Dendritic cell treated with granulocyte-macrophage colony-stimulating factor and Interleukin-4, amounts not matched to agents 40 ng/mL and 50 ng/mL, for 4 days (primary cell): ENCODE data around the gene EID2B.

Source experiments
- H3K27ac Mint-ChIP-seq: one replicate; pipeline ENCODE4 v1.8.0; 2022; ENCODE audit warnings: mild to moderate bottlenecking, mixed read lengths
- H3K27me3 Mint-ChIP-seq: one replicate; pipeline ENCODE4 v1.8.0; 2022; ENCODE audit warnings: mild to moderate bottlenecking, mixed read lengths
- H3K36me3 Mint-ChIP-seq: one replicate; pipeline ENCODE4 v1.8.0; 2022; ENCODE audit warnings: low read depth, mixed read lengths
- H3K4me1 Mint-ChIP-seq: one replicate; pipeline ENCODE4 v1.8.0; 2022; ENCODE audit warnings: low read depth, mixed read lengths
- H3K4me3 Mint-ChIP-seq: one replicate; pipeline ENCODE4 v1.8.0; 2022; ENCODE audit warnings: mild to moderate bottlenecking, moderate library complexity, mixed read lengths
- H3K9me3 Mint-ChIP-seq: one replicate; pipeline ENCODE4 v1.8.0; 2022; ENCODE audit warnings: mixed read lengths
- intact Hi-C: fragments of 100-400 bp; cut with micrococcal nuclease; formaldehyde crosslinking; loops from one replicate; pipeline ENCODE4 v1.15.0; 2022

EID2B gene

GRCh38 chr19:39544226-39544903 lies 11.7 kb upstream of the EID2B start:
- no peak overlapping the region for H3K27ac Mint-ChIP-seq
- H3K27me3 Mint-ChIP-seq = peaks cover 11% of the 10 kb centered on the region
- H3K4me3 Mint-ChIP-seq = no peak overlapping the region
- intact Hi-C loops = no loop called here
- H3K9me3 Mint-ChIP-seq = no peaks in the 10 kb centered on the region
- peaks cover 6% of the 10 kb centered on the region for H3K36me3 Mint-ChIP-seq
- peaks cover 14% of the 10 kb centered on the region for H3K4me1 Mint-ChIP-seq

GRCh38 chr19:39543477-39543857 lies 10.8 kb upstream of the EID2B start:
- intact Hi-C loops = no loop called here
- no peak overlapping the region for H3K4me3 Mint-ChIP-seq
- H3K4me1 Mint-ChIP-seq = peaks cover 22% of the 10 kb centered on the region
- peaks cover 10% of the 10 kb centered on the region for H3K27me3 Mint-ChIP-seq
- peaks cover 6% of the 10 kb centered on the region for H3K36me3 Mint-ChIP-seq
- H3K9me3 Mint-ChIP-seq = no peaks in the 10 kb centered on the region
- no peak overlapping the region for H3K27ac Mint-ChIP-seq

GRCh38 chr19:39542206-39542605 lies 9.6 kb upstream of the EID2B start:
- H3K27ac Mint-ChIP-seq = no peak overlapping the region
- peaks cover 15% of the 10 kb centered on the region for H3K36me3 Mint-ChIP-seq
- peaks cover 7% of the 10 kb centered on the region for H3K27me3 Mint-ChIP-seq
- intact Hi-C loops = no loop called here
- no peak overlapping the region for H3K4me3 Mint-ChIP-seq
- peaks cover 29% of the 10 kb centered on the region for H3K4me1 Mint-ChIP-seq
- H3K9me3 Mint-ChIP-seq = no peaks in the 10 kb centered on the region

GRCh38 chr19:39540333-39540673 lies 7.7 kb upstream of the EID2B start:
- H3K36me3 Mint-ChIP-seq = peaks cover 15% of the 10 kb centered on the region
- intact Hi-C loops = no loop called here
- H3K4me3 Mint-ChIP-seq = peak overlapping the region; percentile 95
- H3K27ac Mint-ChIP-seq = peak overlapping the region; percentile 94
- peaks cover 35% of the 10 kb centered on the region for H3K4me1 Mint-ChIP-seq
- H3K9me3 Mint-ChIP-seq = no peaks in the 10 kb centered on the region
- H3K27me3 Mint-ChIP-seq = peaks cover 2% of the 10 kb centered on the region

GRCh38 chr19:39539518-39540332 lies 7.1 kb upstream of the EID2B start, which contains the start of gene EID2:
Gene EID2 (minus strand): TSS chr19:39540161. CDS start chr19:39540079, 82 bp downstream.
- Mint-ChIP-seq H3K27ac (peak within 1 kb of the TSS; percentile 94), H3K4me1 (peaks cover 35% of the 10 kb centered on the region), H3K27me3 (no peaks in the 10 kb centered on the region), H3K4me3 (peak within 1 kb of the TSS; percentile 95), H3K9me3 (no peaks in the 10 kb centered on the region), H3K36me3 (peaks cover 15% of the 10 kb centered on the region)
- intact Hi-C loops = no loop called here

- H3K4me3 Mint-ChIP-seq = peak overlapping the region; percentile 95
- peak overlapping the region; percentile 94 for H3K27ac Mint-ChIP-seq
- H3K27me3 Mint-ChIP-seq = no peaks in the 10 kb centered on the region
- peaks cover 15% of the 10 kb centered on the region for H3K36me3 Mint-ChIP-seq
- H3K4me1 Mint-ChIP-seq = peaks cover 35% of the 10 kb centered on the region
- intact Hi-C loops = no loop called here
- no peaks in the 10 kb centered on the region for H3K9me3 Mint-ChIP-seq
These were observed 6.5 kb upstream of the EID2B start for GRCh38 chr19:39539165-39539517.

- Mint-ChIP-seq H3K36me3 (peaks cover 8% of the 10 kb centered on the region), H3K27ac (no peak overlapping the region), H3K27me3 (no peaks in the 10 kb centered on the region), H3K4me1 (peaks cover 30% of the 10 kb centered on the region), H3K9me3 (no peaks in the 10 kb centered on the region), H3K4me3 (no peak overlapping the region)
- intact Hi-C loops = loop anchor here (2.0 kb wide), 2 partner anchors 35 to 89 kb away; partner anchors contain the start of genes DLL3 and SUPT5H
These were observed 1.1 kb upstream of the EID2B start for GRCh38 chr19:39533791-39534190.

GRCh38 chr19:39533003-39533512 lies 406 bp upstream of the EID2B start:
- peak overlapping the region; percentile 83 for H3K27ac Mint-ChIP-seq
- H3K9me3 Mint-ChIP-seq = no peaks in the 10 kb centered on the region
- peaks cover 24% of the 10 kb centered on the region for H3K4me1 Mint-ChIP-seq
- H3K27me3 Mint-ChIP-seq = no peaks in the 10 kb centered on the region
- intact Hi-C loops = loop anchor here (2.0 kb wide), 2 partner anchors 34 to 88 kb away; partner anchors contain the start of genes DLL3 and SUPT5H
- peaks cover 4% of the 10 kb centered on the region for H3K36me3 Mint-ChIP-seq
- H3K4me3 Mint-ChIP-seq = no peak overlapping the region

GRCh38 chr19:39531834-39532232 lies 819 bp downstream of the EID2B start:
- Mint-ChIP-seq H3K9me3 (no peaks in the 10 kb centered on the region), H3K36me3 (no peaks in the 10 kb centered on the region), H3K27me3 (no peaks in the 10 kb centered on the region), H3K27ac (peak overlapping the region; percentile 83), H3K4me3 (peak overlapping the region; percentile 90), H3K4me1 (peaks cover 20% of the 10 kb centered on the region)
- intact Hi-C loops = loop anchor here (1.0 to 2.0 kb wide), 3 partner anchors 33 to 87 kb away; partner anchors contain the start of genes DLL3 and SUPT5H

- peaks cover 3% of the 10 kb centered on the region for H3K27me3 Mint-ChIP-seq
- H3K27ac Mint-ChIP-seq = peak overlapping the region; percentile 75
- intact Hi-C loops = no loop called here
- no peaks in the 10 kb centered on the region for H3K36me3 Mint-ChIP-seq
- H3K4me3 Mint-ChIP-seq = no peak overlapping the region
- no peaks in the 10 kb centered on the region for H3K9me3 Mint-ChIP-seq
- peaks cover 14% of the 10 kb centered on the region for H3K4me1 Mint-ChIP-seq
These were observed 7.4 kb downstream of the EID2B start for GRCh38 chr19:39525205-39525604.

- peaks cover 7% of the 10 kb centered on the region for H3K27me3 Mint-ChIP-seq
- intact Hi-C loops = no loop called here
- H3K9me3 Mint-ChIP-seq = no peaks in the 10 kb centered on the region
- H3K4me3 Mint-ChIP-seq = no peak overlapping the region
- no peaks in the 10 kb centered on the region for H3K36me3 Mint-ChIP-seq
- peak overlapping the region; percentile 75 for H3K27ac Mint-ChIP-seq
- peaks cover 14% of the 10 kb centered on the region for H3K4me1 Mint-ChIP-seq
These were observed 8.2 kb downstream of the EID2B start for GRCh38 chr19:39524495-39524894.

GRCh38 chr19:39520541-39521484 lies 11.8 kb downstream of the EID2B start:
- Mint-ChIP-seq H3K4me3 (no peak overlapping the region), H3K4me1 (peaks cover 22% of the 10 kb centered on the region), H3K9me3 (no peaks in the 10 kb centered on the region), H3K27ac (no peak overlapping the region), H3K36me3 (no peaks in the 10 kb centered on the region), H3K27me3 (peaks cover 41% of the 10 kb centered on the region)
- intact Hi-C loops = no loop called here

GRCh38 chr19:39518975-39519374 lies 13.7 kb downstream of the EID2B start:
- intact Hi-C loops = no loop called here
- Mint-ChIP-seq H3K4me3 (no peak overlapping the region), H3K36me3 (no peaks in the 10 kb centered on the region), H3K4me1 (peaks cover 22% of the 10 kb centered on the region), H3K27ac (no peak overlapping the region), H3K9me3 (no peaks in the 10 kb centered on the region), H3K27me3 (peaks cover 59% of the 10 kb centered on the region)
